Stimulated activated naive CD8-positive, alpha-beta T cell treated with anti-CD3 and anti-CD28 coated beads, Interleukin-15, Interleukin-2, amounts not matched to agents 100 U/mL and 50 U/mL, for 24 hours (primary cell): ENCODE results near the gene TRIM60.
"Not testable (repeated sequence)": the region's sequence is repeated elsewhere in the genome, so short reads cannot be mapped to it uniquely, and the experiment has no call there.

Experiments used
- ATAC-seq: fragments of 150-1000 bp; cut with Tn5 transposase; one replicate; pipeline ENCODE4 v1.10.0; 2021
- DNase-seq: peaks from one replicate; pipeline ENCODE4 v3.0.0; 2021

Gene TRIM60

GRCh38 chr4:165031436-165032211 lies at the start of gene TRIM60:
TSS of gene TRIM60 (plus strand) at chr4:165031999. CDS start at chr4:165040073, 8,074 bp downstream.
- DNase-seq = no peak

DNA sequence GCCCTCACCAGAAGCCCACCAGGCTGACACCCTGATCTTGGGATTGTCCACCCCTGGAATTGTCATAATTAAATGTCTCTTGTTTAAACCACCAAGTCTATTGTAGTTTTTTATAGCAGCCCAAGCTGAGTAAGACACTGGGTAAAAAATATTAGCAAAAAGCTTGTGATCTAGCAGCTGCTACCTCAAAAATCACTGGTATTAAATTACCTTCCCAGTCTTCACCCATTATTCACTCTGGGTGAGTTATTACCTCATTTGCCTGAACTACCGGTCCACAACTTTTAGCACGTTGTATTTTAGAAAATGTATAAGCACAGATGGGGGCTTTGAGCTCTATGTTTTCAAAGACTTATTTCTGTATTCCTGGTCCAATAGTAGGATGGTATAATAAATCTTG lies 42.3 kb upstream of the TRIM60 start:
- no peak for DNase-seq
- ATAC-seq = no peak

More at GRCh38 chr4:165031436-165032211, at the start of gene TRIM60:
- ATAC-seq = no peak

- ATAC-seq, DNase-seq: not testable (repeated sequence)
These were observed 41.0 kb upstream of the TRIM60 start for GRCh38 chr4:164990786-164991185.

- not testable (repeated sequence) for ATAC-seq, DNase-seq
These were observed 35.7 kb upstream of the TRIM60 start for GRCh38 chr4:164996123-164996522.

- ATAC-seq (no peak), DNase-seq (no peak)
These were observed 34.5 kb upstream of the TRIM60 start for GRCh38 chr4:164997324-164997723.

DNA sequence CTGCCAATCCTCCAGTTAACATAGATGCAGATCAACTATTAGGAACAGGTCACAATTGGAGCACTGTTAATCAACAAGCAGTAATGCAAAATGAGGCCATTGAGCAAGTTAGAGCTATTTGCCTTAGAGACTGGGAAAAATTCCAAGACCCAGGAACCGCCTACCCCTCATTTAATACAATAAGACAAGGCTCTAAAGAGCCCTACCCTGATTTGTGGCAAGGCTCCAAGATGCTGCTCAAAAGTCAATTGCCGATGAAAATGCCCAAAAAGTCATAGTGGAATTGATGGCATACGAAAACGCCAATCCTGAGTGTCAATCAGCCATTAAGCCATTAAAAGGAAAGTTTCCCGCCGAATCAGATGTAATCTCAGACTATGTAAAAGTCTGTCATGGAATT lies 33.9 kb upstream of the TRIM60 start:
- ATAC-seq (no peak), DNase-seq (no peak)

GRCh38 chr4:164998526-164999080 lies 33.2 kb upstream of the TRIM60 start:
- ATAC-seq, DNase-seq: not testable (repeated sequence)

- DNase-seq, ATAC-seq: not testable (repeated sequence)
These were observed 29.8 kb upstream of the TRIM60 start for GRCh38 chr4:165001957-165002356.

GRCh38 chr4:165005352-165005925 lies 26.4 kb upstream of the TRIM60 start:
- ATAC-seq = no peak
- no peak for DNase-seq

GRCh38 chr4:165006456-165006855 lies 25.3 kb upstream of the TRIM60 start:
- ATAC-seq = no peak
- DNase-seq = no peak

- DNase-seq (no peak), ATAC-seq (no peak)
These were observed 24.9 kb upstream of the TRIM60 start for GRCh38 chr4:165006886-165007285.

- peak; percentile 86 for ATAC-seq
- no peak for DNase-seq
These were observed 22.1 kb upstream of the TRIM60 start for GRCh38 chr4:165009493-165010227.

- DNase-seq (no peak), ATAC-seq (no peak)
These were observed 21.3 kb upstream of the TRIM60 start for GRCh38 chr4:165010487-165010886.

- DNase-seq (no peak), ATAC-seq (no peak)
These were observed 20.8 kb upstream of the TRIM60 start for GRCh38 chr4:165010991-165011390.

GRCh38 chr4:165011403-165011802 lies 20.4 kb upstream of the TRIM60 start:
- no peak for DNase-seq
- ATAC-seq = no peak

DNA sequence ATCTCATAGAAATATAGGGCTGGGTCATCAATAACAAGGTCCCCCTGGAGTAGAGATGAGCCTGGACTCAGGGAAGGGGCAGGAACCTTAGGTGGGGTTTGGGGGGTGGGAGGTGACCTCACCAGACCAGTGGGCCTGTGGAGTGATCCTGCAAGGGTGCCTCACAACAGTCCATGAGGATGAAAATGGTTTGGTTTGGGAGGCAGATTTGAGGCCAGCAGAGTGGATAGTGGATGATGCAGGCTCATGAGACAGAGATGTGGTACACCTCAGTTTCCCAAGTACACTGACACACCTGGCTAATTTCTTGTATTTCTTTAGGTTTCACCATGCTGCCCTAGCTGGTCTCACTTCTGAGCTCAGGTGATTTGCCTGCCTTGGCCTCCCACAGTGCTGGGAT lies 18.1 kb upstream of the TRIM60 start:
- ATAC-seq (no peak), DNase-seq (no peak)

DNA sequence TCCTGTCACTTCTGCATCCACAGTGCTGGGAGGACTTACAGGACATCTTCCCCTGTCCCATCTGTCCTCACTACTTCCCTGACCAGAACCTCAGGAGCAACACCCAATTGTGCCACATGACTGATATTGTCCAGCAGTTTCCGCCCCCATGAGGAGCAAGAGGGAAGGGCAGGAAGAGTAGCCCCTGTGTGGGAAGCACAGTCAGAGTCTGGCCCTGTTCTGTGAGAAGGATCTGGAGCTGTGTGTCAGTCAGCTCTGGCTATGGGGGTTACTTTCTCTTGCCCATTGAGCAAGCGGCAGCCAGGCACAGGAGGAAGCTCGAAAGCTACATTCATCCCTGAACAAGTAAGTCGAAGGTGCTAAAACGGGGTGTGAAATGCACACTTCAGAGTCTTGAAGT lies 14.8 kb upstream of the TRIM60 start:
- ATAC-seq (no peak), DNase-seq (no peak)

GRCh38 chr4:165019995-165020394 lies 11.8 kb upstream of the TRIM60 start:
- DNase-seq, ATAC-seq: not testable (repeated sequence)

GRCh38 chr4:165025782-165026181 lies 6.0 kb upstream of the TRIM60 start:
- DNase-seq, ATAC-seq: not testable (repeated sequence)

- no peak for DNase-seq
- no peak for ATAC-seq
These were observed 3.9 kb upstream of the TRIM60 start for GRCh38 chr4:165027762-165028402.

DNA sequence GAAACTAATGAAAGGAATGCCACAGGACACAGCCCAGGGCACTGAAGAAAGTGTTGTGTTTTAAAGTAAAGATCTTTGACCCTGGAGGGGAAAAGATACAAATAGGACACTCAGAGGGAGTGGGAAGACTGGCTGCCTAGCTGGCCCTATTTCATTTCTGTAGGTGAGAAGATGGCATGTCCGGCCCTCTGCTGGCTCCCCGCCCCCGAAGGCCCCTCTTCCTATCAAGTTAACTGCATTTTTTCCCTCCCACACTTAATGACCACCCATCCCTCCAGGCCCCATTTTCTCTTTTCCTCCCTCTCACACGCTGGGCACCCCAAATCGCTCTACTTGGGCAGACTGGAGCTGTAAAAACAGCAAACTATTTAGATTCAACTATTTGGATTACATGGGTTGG lies 16.4 kb downstream of the TRIM60 start:
- ATAC-seq (no peak), DNase-seq (no peak)

GRCh38 chr4:165052627-165053026 lies 20.8 kb downstream of the TRIM60 start:
- DNase-seq (no peak), ATAC-seq (no peak)
